K562 (cell line): Measurements from ENCODE around the gene PRR16. TPM values are rescaled to one million over a fixed set of nuclear protein-coding genes. Genes with fewer than 3 reads are reported as not detected.

ENCODE experiments used
- ATAC-seq: fragments of 200-7000 bp; cut with Tn5 transposase; 3 replicates; pipeline ENCODE4 v1.9.1; 2020; ENCODE audit warnings: moderate library complexity
- BruUV-seq: library from RNA; stranded (reverse); fragments of 400-500 nt; replicated peaks from 2 replicates; lab custom pipeline; 2021; lab: Mats Ljungman, UMichigan
- CTCF ChIA-PET: fragments of 300-600 bp; formaldehyde crosslinking; extraction: SDS; loops from one replicate; lab custom pipeline; 2021; ENCODE audit warnings: low intra/inter-chr PET ratio; lab: Yijun Ruan, JAX
- POLR2A ChIA-PET: fragments of 300-600, 350-650 bp; sonication (Branson Sonifier 250); formaldehyde crosslinking; extraction: SDS; loops from one replicate; lab custom pipeline; 2021; ENCODE audit warnings: antibody characterized with exemption, inconsistent platforms; lab: Yijun Ruan, JAX
- DNase-seq, 4 experiments: peaks; one replicate each; pipeline versions ENCODE4 v3.0.0 to v3.0.0-alpha.2; 2011 to 2018; ENCODE audit warnings: low spot score in 3 of 4, mixed read lengths in 3 of 4; ENCODE audit errors: extremely low read depth in 1 of 4
- FAIRE-seq: peaks from 2 replicates; lab custom pipeline; 2011; peaks lifted over from hg19 to GRCh38; lab: Jason Lieb, UNC
- H2AFZ ChIP-seq: 2 replicates; pipeline ENCODE4 v1.6.0; 2011; ENCODE audit warnings: low read depth, low read length, control low read depth, inconsistent platforms
- H3K27ac ChIP-seq: fragments of 200-600 bp; 3 replicates; pipeline ENCODE4 v1.8.0; 2011; ENCODE audit warnings: low read depth, mild to moderate bottlenecking, control low read depth, inconsistent platforms, low read length, moderate library complexity, mixed read lengths; ENCODE audit errors: extremely low read depth
- H3K27me3 ChIP-seq, 2 experiments: fragments of 300-600 bp in 1 of 2; 2 replicates in 1 of 2; 3 replicates in 1 of 2; pipeline versions ENCODE4 v1.6.0 to v1.8.0; 2011; ENCODE audit warnings: inconsistent platforms in 2 of 2, low read length in 2 of 2, mild to moderate bottlenecking in 1 of 2, mixed read lengths in 1 of 2, moderate library complexity in 1 of 2; ENCODE audit not compliant: control insufficient read depth in 2 of 2, insufficient read depth in 2 of 2
- H3K36me3 ChIP-seq: fragments of 300-600 bp; 3 replicates; pipeline ENCODE4 v1.8.0; 2011; ENCODE audit warnings: mild to moderate bottlenecking, low read length, inconsistent platforms; ENCODE audit not compliant: control insufficient read depth, insufficient read depth
- H3K4me1 ChIP-seq, 2 experiments: fragments of 200-600 bp in 1 of 2; replicated peaks in 1 of 2; 2 replicates in 1 of 2; 3 replicates in 1 of 2; pipeline versions ENCODE4 v1.5.1 to v1.8.0; 2011; ENCODE audit warnings: inconsistent platforms in 2 of 2, low read length in 2 of 2, mild to moderate bottlenecking in 1 of 2, mixed read lengths in 1 of 2, moderate library complexity in 1 of 2; ENCODE audit not compliant: control insufficient read depth in 2 of 2, insufficient read depth in 2 of 2
- H3K4me2 ChIP-seq: 2 replicates; pipeline ENCODE4 v1.6.1; 2011; ENCODE audit warnings: low read length, control low read depth, inconsistent platforms, mixed read lengths; ENCODE audit not compliant: insufficient read depth
- H3K4me3 ChIP-seq: fragments of 200-600 bp; sonication (generic), shearing (Covaris generic); 2 replicates; pipeline ENCODE4 v1.5.1; 2016; ENCODE audit warnings: control low read depth, inconsistent platforms
- H3K79me2 ChIP-seq: fragments of 200-600 bp; 3 replicates; pipeline ENCODE4 v1.8.0; 2011; ENCODE audit warnings: low read length, inconsistent platforms; ENCODE audit not compliant: control insufficient read depth, insufficient read depth
- H3K9ac ChIP-seq, 2 experiments: 2 replicates each; pipeline versions ENCODE4 v1.6.0 to v1.6.1; 2011; ENCODE audit warnings: low read depth in 2 of 2, low read length in 2 of 2, control low read depth in 1 of 2, inconsistent platforms in 1 of 2, mild to moderate bottlenecking in 1 of 2, mixed read lengths in 1 of 2; ENCODE audit not compliant: insufficient read depth in 1 of 2
- H3K9me1 ChIP-seq: one replicate; pipeline ENCODE4 v1.6.0; 2011; ENCODE audit warnings: inconsistent platforms, mild to moderate bottlenecking, low read length, moderate library complexity; ENCODE audit not compliant: control insufficient read depth, insufficient read depth
- H3K9me3 ChIP-seq: replicated peaks from 2 replicates; pipeline ENCODE4 v1.5.1; 2011; ENCODE audit warnings: low read depth, low read length, inconsistent platforms; ENCODE audit not compliant: control insufficient read depth, insufficient read depth
- H4K20me1 ChIP-seq: replicated peaks from 2 replicates; pipeline ENCODE4 v1.6.1; 2011; ENCODE audit warnings: low read length, inconsistent platforms, mixed read lengths; ENCODE audit not compliant: control insufficient read depth, insufficient read depth
- ARID2 ChIP-seq: fragments of 450-650 bp; IDR thresholded peaks from 2 replicates; pipeline ENCODE4 v1.6.1; 2017; ENCODE audit warnings: antibody characterized with exemption, mild to moderate bottlenecking
- HDAC6 ChIP-seq: IDR thresholded peaks from 2 replicates; pipeline ENCODE4 v1.6.1; 2012; ENCODE audit warnings: low read depth, mild to moderate bottlenecking, control low read depth, inconsistent platforms, low read length, moderate library complexity
- IRF2 ChIP-seq: sonication (generic); formaldehyde crosslinking; IDR thresholded peaks from 2 replicates; pipeline ENCODE4 v1.8.1; 2022; ENCODE audit warnings: mild to moderate bottlenecking, missing genetic modification reagents
- NCOA6 ChIP-seq: fragments of 450-650 bp; IDR thresholded peaks from 2 replicates; pipeline ENCODE4 v1.6.1; 2017; ENCODE audit warnings: mild to moderate bottlenecking
- NR4A1 ChIP-seq, 2 experiments: fragments of 250-450 bp in 1 of 2; fragments of 450-650 bp in 1 of 2; sonication (Bioruptor Pico) in 1 of 2; IDR thresholded peaks; 2 replicates each; pipeline versions ENCODE4 v1.4.0 to v1.6.1; 2016 to 2020; ENCODE audit warnings: mild to moderate bottlenecking in 2 of 2, missing compliant biosample characterization in 1 of 2, missing genetic modification characterization in 1 of 2, moderate library complexity in 1 of 2
- RUNX1 ChIP-seq: sonication (generic); IDR thresholded peaks from 2 replicates; pipeline ENCODE4 v1.6.1; 2016; ENCODE audit warnings: antibody characterized with exemption, low read depth
- SREBF2 ChIP-seq: sonication (generic); formaldehyde crosslinking; IDR thresholded peaks from 2 replicates; pipeline ENCODE4 v1.4.0; 2020; ENCODE audit warnings: mild to moderate bottlenecking, missing genetic modification reagents
- ZEB2 ChIP-seq: fragments of 450-650 bp; IDR thresholded peaks from 2 replicates; pipeline ENCODE4 v1.6.1; 2016
- ZNF766 ChIP-seq: fragments of 200-800 bp; sonication (Bioruptor generic); conservative IDR thresholded peaks from 2 replicates; pipeline ENCODE4 v1.6.1; 2016; ENCODE audit warnings: missing genetic modification characterization, missing compliant biosample characterization
- in situ Hi-C: fragments of 300-500 bp; cut with MboI; formaldehyde crosslinking; loops from 4 replicates; pipeline ENCODE4 v1.15.0; 2018; ENCODE audit warnings: inconsistent platforms, mixed read lengths
- intact Hi-C: fragments of 100-400 bp; cut with micrococcal nuclease; formaldehyde crosslinking; loops from 2 replicates; pipeline ENCODE4 v1.14.2; 2022
- polyA plus RNA-seq, 8 experiments: library from polyadenylated mRNA; depleted of rRNA in 4 of 8; stranded (reverse) in 5 of 8; unstranded in 3 of 8; fragments of >200 nt; fragmentation: Nextera tagmentation in 2 of 8; fragmentation: Illumina TruSeq in 1 of 8; extraction: Ambion mirVana in 2 of 8; extraction: Trizol in 1 of 8; gene quantifications; 2 replicates each; pipeline versions ENCODE4 v1.2.1 to v1.2.3, GENCODE V29; 2011 to 2014; ENCODE audit warnings: inconsistent platforms in 1 of 8, missing spikeins in 1 of 8
- total RNA-seq, 7 experiments: library from RNA; depleted of rRNA in 6 of 7; stranded (reverse); fragments of >200 nt in 6 of 7; fragmentation: Illumina TruSeq in 2 of 7; extraction: Trizol in 2 of 7; gene quantifications; 2 replicates each; pipeline versions ENCODE4 v1.2.1 to v1.2.3, GENCODE V29; 2011 to 2021; ENCODE audit warnings: low replicate concordance in 1 of 7
- TF ChIP-seq, protein P1 (sequence below): fragments of 200-800 bp; sonication (Bioruptor generic); IDR thresholded peaks from 2 replicates; pipeline ENCODE4 v1.6.1; 2017; ENCODE audit warnings: missing genetic modification characterization, missing compliant biosample characterization
- TF ChIP-seq, protein P2 (sequence below), 2 experiments: fragments of 450-650 bp in 1 of 2; IDR thresholded peaks; 2 replicates each; pipeline ENCODE4 v1.6.1; 2011 to 2017; ENCODE audit warnings: low read depth in 2 of 2, antibody characterized with exemption in 1 of 2, borderline replicate concordance in 1 of 2, low read length in 1 of 2, mild to moderate bottlenecking in 1 of 2, mixed read lengths in 1 of 2; ENCODE audit not compliant: control insufficient read depth in 1 of 2
- TF ChIP-seq, protein P3 (sequence below): sonication (generic); formaldehyde crosslinking; IDR thresholded peaks from 2 replicates; pipeline ENCODE4 v1.8.1; 2023; ENCODE audit warnings: mild to moderate bottlenecking, missing genetic modification reagents
- TF ChIP-seq, protein P4 (sequence below): fragments of 450-650 bp; IDR thresholded peaks from 2 replicates; pipeline ENCODE4 v1.6.1; 2017; ENCODE audit warnings: mild to moderate bottlenecking, moderate library complexity

PRR16 gene
- total and polyA plus RNA-seq, 9 of the 15 experiments (the other 6 are each of a cell fraction or from before 2014, with no cell fraction given), result 0.61 to 10.1 (median 3.3) TPM

DNA sequence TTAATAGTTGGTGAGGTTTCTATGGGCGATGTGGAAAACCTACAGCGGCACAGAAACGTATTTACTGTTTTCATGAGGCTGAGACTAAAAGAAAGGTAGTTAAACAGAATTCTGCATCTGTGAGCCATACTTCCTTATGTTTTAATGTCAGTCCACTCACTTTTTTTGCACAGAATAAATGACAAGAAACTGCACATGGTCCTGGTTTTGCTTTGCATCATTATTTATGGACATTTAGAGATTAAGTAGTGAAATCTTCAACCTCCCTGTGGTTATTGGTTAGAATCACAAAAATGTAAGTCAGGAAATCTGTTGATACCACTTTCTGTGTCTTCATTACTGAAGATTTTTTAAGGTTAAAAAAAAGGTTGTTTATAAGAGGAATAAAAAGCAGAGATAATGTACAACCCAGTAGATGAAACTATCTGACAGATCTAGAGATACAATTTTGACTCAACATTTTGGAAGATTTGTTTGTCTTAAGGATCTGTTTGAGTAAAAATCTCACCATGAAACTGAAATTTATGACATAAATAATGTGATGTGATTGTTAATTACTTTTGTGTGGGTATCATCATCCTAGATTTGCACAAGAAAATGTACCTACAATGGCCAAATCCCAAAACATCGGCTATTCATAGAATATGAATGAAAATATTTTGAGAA is 2.4 kb downstream of the PRR16 start (continued):
- no peak for TF ChIP-seq RUNX1
- TF ChIP-seq NR4A1 (CRISPR knock-in tag; IDR thresholded peaks at IDR 0.05), result no peak
- no peak for TF ChIP-seq NR4A1 (tag; IDR thresholded peaks at IDR 0.05)
- TF ChIP-seq HDAC6, result no peak
- TF ChIP-seq, protein P1, sequence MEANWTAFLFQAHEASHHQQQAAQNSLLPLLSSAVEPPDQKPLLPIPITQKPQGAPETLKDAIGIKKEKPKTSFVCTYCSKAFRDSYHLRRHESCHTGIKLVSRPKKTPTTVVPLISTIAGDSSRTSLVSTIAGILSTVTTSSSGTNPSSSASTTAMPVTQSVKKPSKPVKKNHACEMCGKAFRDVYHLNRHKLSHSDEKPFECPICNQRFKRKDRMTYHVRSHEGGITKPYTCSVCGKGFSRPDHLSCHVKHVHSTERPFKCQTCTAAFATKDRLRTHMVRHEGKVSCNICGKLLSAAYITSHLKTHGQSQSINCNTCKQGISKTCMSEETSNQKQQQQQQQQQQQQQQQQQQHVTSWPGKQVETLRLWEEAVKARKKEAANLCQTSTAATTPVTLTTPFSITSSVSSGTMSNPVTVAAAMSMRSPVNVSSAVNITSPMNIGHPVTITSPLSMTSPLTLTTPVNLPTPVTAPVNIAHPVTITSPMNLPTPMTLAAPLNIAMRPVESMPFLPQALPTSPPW (CRISPR knock-in tag), result no peak

DNA sequence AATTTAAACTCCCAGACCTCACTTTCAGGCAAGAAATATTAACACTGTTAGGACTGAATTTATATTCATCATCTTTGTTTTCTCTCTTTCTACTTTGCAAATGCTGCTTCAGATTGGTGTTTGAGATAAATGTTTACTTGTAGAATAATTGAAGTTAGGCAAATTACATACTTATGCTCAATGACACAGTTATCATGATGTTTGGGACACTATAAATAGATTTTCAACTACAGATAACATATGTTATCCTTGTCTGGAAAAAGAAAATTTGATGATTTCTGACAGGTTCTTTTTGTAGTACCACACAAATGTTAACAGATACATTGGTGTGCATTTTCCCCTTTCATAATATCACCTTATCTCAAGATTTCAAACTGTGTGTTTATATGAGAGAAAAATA is 7.9 kb downstream of the PRR16 start:
- H4K20me1 ChIP-seq, result no peaks in the 10 kb centered on the region
- no peak overlapping the region; the same call in 2 of the 3 replicates for H3K27ac ChIP-seq
- DNase-seq (no peak), FAIRE-seq (no peak), ATAC-seq (no peak)
- no peak overlapping the region for H3K9ac ChIP-seq
- H3K4me2 ChIP-seq, result no peak overlapping the region
- ChIA-PET CTCF (no interaction called here), POLR2A (interaction anchor here (1.5 kb wide), 1 partner anchor 9 kb away, joined by 5 read pairs; no protein-coding TSS in a partner anchor)
- in situ Hi-C loops (no loop called here), intact Hi-C loops (no loop called here)
- no peaks in the 10 kb centered on the region for H3K27me3 ChIP-seq
- no peaks in the 10 kb centered on the region for H3K9me3 ChIP-seq
- H3K9me1 ChIP-seq, result no peaks in the 10 kb centered on the region
- BruUV-seq, result no TSS peak
- H3K79me2 ChIP-seq, result peaks cover 63% of the 10 kb centered on the region
- no peak overlapping the region for H2AFZ ChIP-seq
- H3K4me1 ChIP-seq, result 0 out of 5 replicates have a peak, but pooled peaks cover 0 to 2% of the 10 kb centered on the region in 2 experiments
- no peak overlapping the region for H3K4me3 ChIP-seq
- H3K36me3 ChIP-seq, result no peaks in the 10 kb centered on the region
- TF ChIP-seq, protein P2, sequence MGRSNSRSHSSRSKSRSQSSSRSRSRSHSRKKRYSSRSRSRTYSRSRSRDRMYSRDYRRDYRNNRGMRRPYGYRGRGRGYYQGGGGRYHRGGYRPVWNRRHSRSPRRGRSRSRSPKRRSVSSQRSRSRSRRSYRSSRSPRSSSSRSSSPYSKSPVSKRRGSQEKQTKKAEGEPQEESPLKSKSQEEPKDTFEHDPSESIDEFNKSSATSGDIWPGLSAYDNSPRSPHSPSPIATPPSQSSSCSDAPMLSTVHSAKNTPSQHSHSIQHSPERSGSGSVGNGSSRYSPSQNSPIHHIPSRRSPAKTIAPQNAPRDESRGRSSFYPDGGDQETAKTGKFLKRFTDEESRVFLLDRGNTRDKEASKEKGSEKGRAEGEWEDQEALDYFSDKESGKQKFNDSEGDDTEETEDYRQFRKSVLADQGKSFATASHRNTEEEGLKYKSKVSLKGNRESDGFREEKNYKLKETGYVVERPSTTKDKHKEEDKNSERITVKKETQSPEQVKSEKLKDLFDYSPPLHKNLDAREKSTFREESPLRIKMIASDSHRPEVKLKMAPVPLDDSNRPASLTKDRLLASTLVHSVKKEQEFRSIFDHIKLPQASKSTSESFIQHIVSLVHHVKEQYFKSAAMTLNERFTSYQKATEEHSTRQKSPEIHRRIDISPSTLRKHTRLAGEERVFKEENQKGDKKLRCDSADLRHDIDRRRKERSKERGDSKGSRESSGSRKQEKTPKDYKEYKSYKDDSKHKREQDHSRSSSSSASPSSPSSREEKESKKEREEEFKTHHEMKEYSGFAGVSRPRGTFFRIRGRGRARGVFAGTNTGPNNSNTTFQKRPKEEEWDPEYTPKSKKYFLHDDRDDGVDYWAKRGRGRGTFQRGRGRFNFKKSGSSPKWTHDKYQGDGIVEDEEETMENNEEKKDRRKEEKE (IDR thresholded peaks at IDR 0.05; ENCODE audit: borderline replicate concordance in 1 of 2, control insufficient read depth in 1 of 2, low read depth in 2 of 2, low read length in 1 of 2), result no peak
- no peak for TF ChIP-seq NCOA6
- TF ChIP-seq, protein P3, sequence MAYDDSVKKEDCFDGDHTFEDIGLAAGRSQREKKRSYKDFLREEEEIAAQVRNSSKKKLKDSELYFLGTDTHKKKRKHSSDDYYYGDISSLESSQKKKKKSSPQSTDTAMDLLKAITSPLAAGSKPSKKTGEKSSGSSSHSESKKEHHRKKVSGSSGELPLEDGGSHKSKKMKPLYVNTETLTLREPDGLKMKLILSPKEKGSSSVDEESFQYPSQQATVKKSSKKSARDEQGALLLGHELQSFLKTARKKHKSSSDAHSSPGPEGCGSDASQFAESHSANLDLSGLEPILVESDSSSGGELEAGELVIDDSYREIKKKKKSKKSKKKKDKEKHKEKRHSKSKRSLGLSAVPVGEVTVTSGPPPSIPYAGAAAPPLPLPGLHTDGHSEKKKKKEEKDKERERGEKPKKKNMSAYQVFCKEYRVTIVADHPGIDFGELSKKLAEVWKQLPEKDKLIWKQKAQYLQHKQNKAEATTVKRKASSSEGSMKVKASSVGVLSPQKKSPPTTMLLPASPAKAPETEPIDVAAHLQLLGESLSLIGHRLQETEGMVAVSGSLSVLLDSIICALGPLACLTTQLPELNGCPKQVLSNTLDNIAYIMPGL (CRISPR knock-in tag), result no peak
- TF ChIP-seq ZNF766 (CRISPR knock-in tag), result no peak
- TF ChIP-seq, protein P4, sequence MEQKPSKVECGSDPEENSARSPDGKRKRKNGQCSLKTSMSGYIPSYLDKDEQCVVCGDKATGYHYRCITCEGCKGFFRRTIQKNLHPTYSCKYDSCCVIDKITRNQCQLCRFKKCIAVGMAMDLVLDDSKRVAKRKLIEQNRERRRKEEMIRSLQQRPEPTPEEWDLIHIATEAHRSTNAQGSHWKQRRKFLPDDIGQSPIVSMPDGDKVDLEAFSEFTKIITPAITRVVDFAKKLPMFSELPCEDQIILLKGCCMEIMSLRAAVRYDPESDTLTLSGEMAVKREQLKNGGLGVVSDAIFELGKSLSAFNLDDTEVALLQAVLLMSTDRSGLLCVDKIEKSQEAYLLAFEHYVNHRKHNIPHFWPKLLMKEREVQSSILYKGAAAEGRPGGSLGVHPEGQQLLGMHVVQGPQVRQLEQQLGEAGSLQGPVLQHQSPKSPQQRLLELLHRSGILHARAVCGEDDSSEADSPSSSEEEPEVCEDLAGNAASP, result no peak
- TF ChIP-seq IRF2 (CRISPR knock-in tag), result no peak
- no peak for TF ChIP-seq SREBF2 (CRISPR knock-in tag)
- no peak for TF ChIP-seq ZEB2
- no peak for TF ChIP-seq ARID2
